ENCODE results near the gene SCYGR3.
"Not testable (repeated sequence)": the region's sequence is repeated elsewhere in the genome, so short reads cannot be mapped to it uniquely, and the experiment has no call there.

The SCYGR3 gene

GRCh38 chr2:227613272-227613660, 1.4 kb downstream of the SCYGR3 start:
- DNase-seq (ENCODE audit: low read depth), result no peak

- DNase-seq (ENCODE audit: low read depth), result no peak
These were observed 1.9 kb downstream of the SCYGR3 start for GRCh38 chr2:227612546-227613271.

DNA sequence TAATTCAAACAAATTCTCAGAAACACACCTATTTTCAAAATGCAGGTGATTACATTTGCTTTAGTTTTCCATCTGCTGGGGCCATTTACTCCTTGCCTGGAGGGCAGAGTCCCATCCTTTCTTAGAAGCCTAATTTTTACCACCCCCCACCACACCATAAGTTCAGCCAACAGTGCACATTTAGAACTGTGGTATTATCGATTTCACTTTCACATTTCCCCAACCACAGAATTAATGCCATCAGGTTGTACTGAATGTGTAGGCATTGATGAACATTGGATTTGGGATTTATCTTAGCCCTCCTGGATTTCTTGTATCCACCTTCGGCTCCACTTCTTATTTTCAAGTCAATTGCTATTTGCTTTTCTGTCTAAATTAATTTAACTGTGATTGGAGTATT, 4.5 kb downstream of the SCYGR3 start:
- no peak for DNase-seq (ENCODE audit: low read depth)

DNA sequence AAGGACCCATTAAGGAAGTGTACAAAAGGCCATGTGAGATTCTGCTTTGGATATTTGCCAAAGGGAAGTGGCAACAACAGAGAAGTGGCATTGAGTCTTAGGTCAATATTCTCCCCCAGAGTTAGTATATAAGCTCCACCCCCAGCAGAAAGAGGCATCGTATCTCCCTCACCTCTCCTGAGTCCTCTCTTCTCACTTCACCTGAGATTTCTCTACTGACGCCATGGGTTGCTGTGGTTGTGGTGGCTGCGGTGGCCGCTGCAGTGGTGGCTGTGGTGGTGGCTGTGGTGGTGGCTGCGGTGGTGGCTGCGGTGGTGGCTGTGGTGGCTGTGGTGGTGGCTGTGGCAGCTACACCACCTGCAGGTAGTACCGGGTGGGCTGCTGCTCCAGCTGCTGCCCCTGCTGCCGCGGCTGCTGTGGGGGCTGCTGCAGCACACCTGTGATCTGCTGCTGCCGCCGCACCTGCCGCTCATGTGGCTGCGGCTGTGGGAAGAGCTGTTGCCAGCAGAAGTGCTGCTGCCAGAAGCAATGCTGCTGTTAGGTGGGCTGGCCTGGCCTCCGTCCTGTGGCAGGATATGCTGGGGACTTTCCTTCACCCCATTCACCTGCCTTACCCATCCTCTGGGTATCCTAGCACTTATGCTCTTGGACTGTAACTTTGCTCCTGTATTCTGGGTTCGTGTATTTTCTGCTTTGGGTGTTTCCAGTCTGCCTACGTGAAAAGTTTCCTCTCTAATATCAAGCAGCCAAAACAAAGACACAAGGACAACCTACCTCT, 5.9 kb downstream of the SCYGR3 start:
- DNase-seq (ENCODE audit: low read depth), result no peak

DNA sequence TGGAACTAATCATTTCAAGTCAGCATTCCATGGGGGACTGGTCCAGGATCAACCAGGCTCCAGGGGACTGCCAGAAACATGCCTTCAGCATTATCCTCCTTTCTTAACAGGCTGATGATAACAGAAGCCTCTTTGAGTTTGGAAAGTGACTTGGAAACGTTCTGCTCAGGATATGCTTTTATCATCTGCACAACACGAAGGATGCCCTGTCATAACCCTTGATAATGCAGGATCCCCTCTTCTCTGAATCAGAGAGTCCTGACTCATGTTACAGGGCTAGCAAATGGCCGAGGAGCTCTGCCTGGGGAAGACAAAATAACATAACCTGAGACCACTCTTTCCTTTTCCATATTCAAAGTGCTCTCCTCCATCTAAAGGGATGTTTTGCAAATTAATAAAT, 6.7 kb downstream of the SCYGR3 start:
- DNase-seq (ENCODE audit: low read depth), result peak; percentile 13

GRCh38 chr2:227606476-227606875, 8.2 kb downstream of the SCYGR3 start:
- DNase-seq (ENCODE audit: low read depth), result no peak

DNA sequence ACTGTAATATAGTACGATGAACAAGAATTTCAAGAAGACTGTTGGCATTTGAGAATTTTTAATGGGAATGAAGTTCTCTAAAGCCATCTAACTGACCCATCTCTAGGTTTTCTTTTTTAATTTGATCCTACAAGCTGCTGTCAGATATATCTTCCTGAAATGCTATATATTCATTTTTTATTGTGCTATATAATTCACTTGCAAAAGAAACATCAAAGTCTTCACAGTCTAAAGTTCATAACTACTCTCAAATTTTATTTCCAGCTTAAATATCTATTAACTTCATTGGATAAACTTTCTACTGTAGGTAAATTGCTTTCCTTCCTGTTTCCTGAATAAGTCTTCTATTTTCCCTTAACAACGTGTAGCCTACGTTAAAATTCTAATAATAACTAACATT, 12.3 kb downstream of the SCYGR3 start:
- DNase-seq (ENCODE audit: low read depth), result no peak

- not testable (repeated sequence) for DNase-seq (ENCODE audit: low read depth)
These were observed 15.7 kb downstream of the SCYGR3 start, which contains the start of gene SCYGR2 for GRCh38 chr2:227598835-227599503. TSS of gene SCYGR2 (plus strand) at chr2:227598893. CDS start at chr2:227598893, 0 bp downstream.

- peak; percentile 9 for DNase-seq (ENCODE audit: low read depth)
These were observed 16.6 kb downstream of the SCYGR3 start for GRCh38 chr2:227597998-227598397.

GRCh38 chr2:227597036-227597435, 17.6 kb downstream of the SCYGR3 start:
- DNase-seq (ENCODE audit: low read depth), result no peak

- DNase-seq (ENCODE audit: low read depth), result no peak
These were observed 18.8 kb downstream of the SCYGR3 start for GRCh38 chr2:227595797-227596196.

GRCh38 chr2:227592694-227593387, 21.8 kb downstream of the SCYGR3 start:
- no peak for DNase-seq (ENCODE audit: low read depth)

GRCh38 chr2:227582369-227582768, 32.3 kb downstream of the SCYGR3 start:
- no peak for DNase-seq (ENCODE audit: low read depth)

DNA sequence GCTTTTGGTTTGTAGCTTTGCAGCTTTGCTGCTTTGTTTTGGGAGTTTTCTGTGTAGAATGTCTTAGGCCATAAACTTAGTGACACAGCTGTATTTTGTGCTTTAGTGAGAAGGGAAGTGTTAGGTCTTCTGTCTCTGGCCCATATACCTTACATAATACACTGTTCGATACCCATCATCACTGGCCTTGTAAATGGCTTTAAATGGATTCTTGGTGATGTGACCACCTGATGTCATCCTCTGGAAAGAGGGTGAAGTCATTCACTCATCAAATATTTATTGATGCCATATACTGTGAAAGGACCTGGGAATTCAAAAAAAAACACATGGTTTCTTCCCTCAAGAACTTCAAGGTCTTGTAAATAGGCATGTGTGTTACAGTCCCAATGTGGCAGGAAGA, 34.8 kb downstream of the SCYGR3 start:
- DNase-seq (ENCODE audit: low read depth), result no peak

- DNase-seq (ENCODE audit: low read depth), result no peak
These were observed 36.0 kb downstream of the SCYGR3 start for GRCh38 chr2:227578642-227579041.

DNA sequence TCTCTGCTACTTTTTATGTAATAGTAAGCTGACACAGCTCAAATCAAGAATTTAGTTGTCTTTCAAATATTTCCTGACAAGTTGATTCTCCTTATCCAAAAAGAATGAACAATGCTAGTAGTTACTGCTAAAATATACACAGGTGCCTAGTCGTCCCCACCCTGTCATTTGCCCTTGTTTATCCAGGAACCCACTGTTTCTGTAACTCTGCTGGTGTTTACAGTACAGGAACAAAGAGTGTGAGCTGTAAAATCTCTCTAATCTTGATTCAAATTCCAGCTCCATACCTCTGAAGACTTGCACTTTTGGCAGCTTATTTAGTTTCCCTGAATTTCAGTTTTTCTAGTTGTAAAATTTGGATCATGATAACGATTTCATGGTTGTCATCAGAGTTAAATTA, 37.1 kb downstream of the SCYGR3 start:
- no peak for DNase-seq (ENCODE audit: low read depth)

GRCh38 chr2:227576812-227577211, 37.8 kb downstream of the SCYGR3 start:
- DNase-seq (ENCODE audit: low read depth), result no peak

DNA sequence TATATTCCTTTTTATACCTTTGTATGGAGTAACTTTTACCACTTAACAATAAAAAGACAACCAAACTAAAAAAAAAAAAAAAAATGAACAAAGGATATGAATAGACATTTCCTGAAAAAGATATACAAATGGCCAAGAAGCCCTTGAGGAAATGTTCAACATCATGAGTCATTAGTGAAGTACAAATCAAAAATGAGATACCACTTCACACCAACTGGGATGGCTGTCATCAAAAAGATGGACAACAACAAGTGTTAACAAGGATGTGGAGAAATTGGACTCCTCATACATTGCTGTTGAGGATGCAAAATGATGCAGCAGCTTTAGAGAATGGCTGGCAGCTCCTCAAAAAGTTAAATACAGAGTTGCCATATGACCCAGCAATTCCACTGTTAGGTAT, 38.5 kb downstream of the SCYGR3 start:
- DNase-seq (ENCODE audit: low read depth), result peak; percentile 6

DNA sequence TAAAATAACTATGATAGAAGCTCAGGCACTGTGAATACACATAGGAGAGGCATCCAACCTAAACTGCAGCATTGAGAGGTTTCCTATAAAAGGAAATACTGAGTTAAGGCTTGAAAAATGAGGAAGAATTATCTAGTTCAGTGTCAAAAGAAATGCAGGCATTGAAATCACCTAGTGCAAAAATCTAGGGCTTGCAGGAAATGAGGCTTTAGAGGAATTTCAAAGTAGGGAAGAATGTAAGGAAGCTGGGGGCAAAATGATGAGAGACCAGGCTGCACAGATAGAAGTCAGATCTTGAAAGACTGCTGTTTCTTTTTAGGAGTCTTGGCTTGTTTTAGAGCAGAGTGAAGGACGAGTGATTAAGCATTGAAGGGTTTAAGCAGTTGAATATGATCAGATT, 44.0 kb downstream of the SCYGR3 start:
- peak; percentile 59 for DNase-seq (ENCODE audit: low read depth)

DNA sequence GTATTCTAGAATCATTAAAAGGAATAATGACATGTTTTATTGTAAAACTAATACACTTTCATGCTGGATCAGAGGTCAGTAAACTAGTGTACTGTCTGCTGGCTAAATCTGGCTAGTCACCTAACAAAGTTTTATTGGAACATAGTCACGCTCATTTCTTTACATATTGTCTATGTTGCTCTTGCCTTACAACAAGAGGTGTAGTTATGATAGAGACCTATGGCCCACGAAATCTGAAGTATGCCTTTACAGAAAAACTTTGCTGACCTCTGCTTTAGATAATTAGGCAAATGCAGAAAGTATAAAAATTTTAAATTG, 45.8 kb downstream of the SCYGR3 start:
- no peak for DNase-seq (ENCODE audit: low read depth)

DNA sequence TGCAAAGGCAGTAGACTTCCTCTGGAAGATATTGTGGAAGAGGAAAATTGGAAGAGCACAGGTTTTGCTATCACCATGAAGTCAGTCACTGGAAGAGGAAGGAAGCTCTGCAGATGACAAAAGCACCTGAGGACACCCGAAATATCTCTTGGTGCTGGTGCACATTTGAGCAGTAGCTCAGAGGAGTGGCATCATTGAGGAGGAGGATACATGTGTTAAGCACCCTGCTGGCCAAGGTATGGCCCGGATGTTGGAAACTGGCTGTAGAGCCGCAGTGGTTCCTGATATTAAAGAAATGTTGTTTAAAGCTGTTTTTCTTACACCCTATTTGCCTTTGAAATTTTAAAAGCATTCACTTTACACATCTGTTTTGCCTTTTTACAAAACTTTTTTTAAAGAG, 48.6 kb downstream of the SCYGR3 start:
- no peak for DNase-seq (ENCODE audit: low read depth)

GRCh38 chr2:227565080-227565479, 49.6 kb downstream of the SCYGR3 start:
- DNase-seq (ENCODE audit: low read depth), result no peak

Data from EH (cell line).